Colonic mucosa (tissue), 4 donors: ENCODE data around the gene ADAMTS2. TPM values are rescaled to one million over a fixed set of nuclear protein-coding genes. Genes with fewer than 3 reads are reported as not detected.

Experiments used
- DNase-seq: peaks from one replicate; pipeline ENCODE4 v3.0.0-alpha.2; 2020
- H3K27ac ChIP-seq: fragments of 200-600 bp; one replicate; pipeline ENCODE4 v1.8.0; 2021
- H3K27me3 ChIP-seq: fragments of 200-600 bp; one replicate; pipeline ENCODE4 v1.8.0; 2021
- H3K36me3 ChIP-seq: fragments of 200-600 bp; one replicate; pipeline ENCODE4 v1.8.0; 2021
- H3K4me1 ChIP-seq: fragments of 200-600 bp; one replicate; pipeline ENCODE4 v1.8.0; 2021; ENCODE audit warnings: mild to moderate bottlenecking
- H3K4me3 ChIP-seq: fragments of 200-600 bp; one replicate; pipeline ENCODE4 v1.8.0; 2021
- H3K9ac ChIP-seq, 2 donors: one replicate each; pipeline ENCODE4 v1.7.0; 2013; ENCODE audit warnings: control low read depth in 2 of 2, low read depth in 2 of 2, low read length in 2 of 2
- H3K9me3 ChIP-seq: fragments of 200-600 bp; one replicate; pipeline ENCODE4 v1.8.0; 2021
- CTCF ChIP-seq: fragments of 200-600 bp; IDR thresholded peaks from one replicate; pipeline ENCODE4 v1.8.0; 2022; ENCODE audit warnings: antibody characterized with exemption, mild to moderate bottlenecking
- intact Hi-C: fragments of 100-400 bp; cut with DNase I; formaldehyde crosslinking; loops from one replicate; pipeline ENCODE4 v1.14.1; 2022
- total RNA-seq, 2 donors: library from RNA; stranded (reverse); fragmentation: NEBNext Ultra II Directional in 1 of 2; extraction: Animal tissue kit (Norgen Biotek cat#: 25700) in 1 of 2; gene quantifications; one replicate each; pipeline ENCODE4 v1.2.1, GENCODE V29; 2021
- donor health status: healthy.
- donor health status: DM: no; HTN: no; CAD: no.
- donor health status: DM: no; HTN: no; CAD: no.

ADAMTS2 gene
- total RNA-seq, 2 donors from 2014 or later, result 2.9 to 4.0 TPM

GRCh38 chr5:179310439-179311090, 34.7 kb downstream of the ADAMTS2 start:
- no peak for DNase-seq

GRCh38 chr5:179309751-179310320, 35.4 kb downstream of the ADAMTS2 start:
- TF ChIP-seq CTCF, result no peak
- Histone ChIP-seq H3K4me3 (no peak overlapping the region), H3K9ac (no peak overlapping the region), H3K9me3 (no peaks in the 10 kb centered on the region), H3K36me3 (no peaks in the 10 kb centered on the region), H3K4me1 (no peaks in the 10 kb centered on the region), H3K27me3 (no peaks in the 10 kb centered on the region), H3K27ac (no peak overlapping the region)
- no peak for DNase-seq
- intact Hi-C loops, result no loop called here

More at GRCh38 chr5:179310439-179311090, 34.7 kb downstream of the ADAMTS2 start:
- H3K9ac ChIP-seq, result no peak overlapping the region
- no peak overlapping the region for H3K4me3 ChIP-seq
- H3K27ac ChIP-seq, result no peak overlapping the region
- H3K27me3 ChIP-seq, result no peaks in the 10 kb centered on the region
- no peaks in the 10 kb centered on the region for H3K9me3 ChIP-seq
- intact Hi-C loops, result no loop called here
- no peaks in the 10 kb centered on the region for H3K36me3 ChIP-seq
- no peak for TF ChIP-seq CTCF
- no peaks in the 10 kb centered on the region for H3K4me1 ChIP-seq

GRCh38 chr5:179309383-179309670, 35.9 kb downstream of the ADAMTS2 start:
- Histone ChIP-seq H3K27ac (no peak overlapping the region), H3K4me1 (no peaks in the 10 kb centered on the region), H3K9me3 (no peaks in the 10 kb centered on the region), H3K9ac (no peak overlapping the region), H3K27me3 (no peaks in the 10 kb centered on the region), H3K4me3 (no peak overlapping the region), H3K36me3 (no peaks in the 10 kb centered on the region)
- intact Hi-C loops, result no loop called here
- TF ChIP-seq CTCF, result no peak
- DNase-seq, result no peak

GRCh38 chr5:179308563-179309382, 36.5 kb downstream of the ADAMTS2 start:
- no peak overlapping the region for H3K27ac ChIP-seq
- H3K27me3 ChIP-seq, result no peaks in the 10 kb centered on the region
- no peak overlapping the region for H3K4me3 ChIP-seq
- H3K9ac ChIP-seq, result no peak overlapping the region
- intact Hi-C loops, result no loop called here
- H3K36me3 ChIP-seq, result no peaks in the 10 kb centered on the region
- H3K9me3 ChIP-seq, result no peaks in the 10 kb centered on the region
- TF ChIP-seq CTCF, result no peak
- DNase-seq, result no peak
- no peaks in the 10 kb centered on the region for H3K4me1 ChIP-seq

DNA sequence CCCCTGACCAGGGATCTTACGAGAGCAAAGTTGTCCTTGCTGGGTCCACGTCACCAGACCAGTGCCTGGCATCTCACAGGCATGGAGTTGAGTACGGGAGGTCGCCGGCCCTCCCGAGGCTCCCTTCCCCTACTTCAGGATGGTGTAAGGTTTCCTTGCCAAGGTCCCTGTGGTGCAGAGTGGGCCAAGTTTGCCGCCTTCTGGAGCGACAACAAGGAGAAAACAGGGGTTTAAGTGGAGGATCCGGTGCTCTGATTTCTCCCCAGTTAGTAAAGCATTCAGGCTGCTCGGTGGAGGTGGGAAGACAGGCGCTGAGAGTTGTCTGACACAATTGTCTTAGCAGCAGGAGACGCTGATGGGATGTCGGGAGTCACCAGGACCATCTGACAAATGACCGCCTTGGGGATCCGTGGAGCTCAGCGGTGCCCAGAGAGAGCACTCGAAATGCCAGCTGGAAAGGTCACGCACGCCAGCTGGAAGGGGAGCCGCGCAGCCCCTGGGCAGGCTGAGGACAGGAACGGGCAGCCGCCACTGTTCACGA, 37.3 kb downstream of the ADAMTS2 start:
- Histone ChIP-seq H3K27me3 (no peaks in the 10 kb centered on the region), H3K27ac (no peak overlapping the region), H3K36me3 (no peaks in the 10 kb centered on the region), H3K4me1 (no peaks in the 10 kb centered on the region), H3K9me3 (no peaks in the 10 kb centered on the region), H3K4me3 (no peak overlapping the region), H3K9ac (no peak overlapping the region)
- no peak for TF ChIP-seq CTCF
- no peak for DNase-seq
- intact Hi-C loops, result no loop called here
